ENCODE data around the gene ARPC1B. TPM values are rescaled to one million over a fixed set of nuclear protein-coding genes. Genes with fewer than 3 reads are reported as not detected.
A peak's percentile ranks its signal among the peaks of the same experiment; 100 is the strongest.
"Not testable (repeated sequence)": the region's sequence is repeated elsewhere in the genome, so short reads cannot be mapped to it uniquely, and the experiment has no call there.

The ARPC1B gene
- total RNA-seq = 125 TPM

- DNase-seq (ENCODE audit: low spot score) (peak; percentile 89), ATAC-seq (peak; percentile 66)
- intact Hi-C loops (cut with DNase I) = loop anchor here (5.0 kb wide), 1 partner anchor 1298 kb away; the partner anchor contains the start of gene GNB2
Measured at GRCh38 chr7:99374111-99375064, at the start of gene ARPC1B. TSS of gene ARPC1B (plus strand) at chr7:99374730. CDS start at chr7:99385715, 10,985 bp downstream.

- no peak for DNase-seq (ENCODE audit: low spot score)
- intact Hi-C loops (cut with DNase I) = no loop called here
- ATAC-seq = no peak
Measured at GRCh38 chr7:99325001-99325493, 49.5 kb upstream of the ARPC1B start.

- DNase-seq (ENCODE audit: low spot score) (peak; percentile 94), ATAC-seq (peak; percentile 98)
- intact Hi-C loops (cut with DNase I) = no loop called here
Measured at GRCh38 chr7:99325592-99326407, 48.7 kb upstream of the ARPC1B start, which contains the start of gene ARPC1A. TSS of gene ARPC1A (plus strand) at chr7:99325898. CDS start at chr7:99333354, 7,456 bp downstream.

GRCh38 chr7:99326408-99326782 is 48.1 kb upstream of the ARPC1B start:
- intact Hi-C loops (cut with DNase I) = no loop called here
- ATAC-seq (no peak), DNase-seq (ENCODE audit: low spot score) (no peak)

- DNase-seq (ENCODE audit: low spot score); ATAC-seq; intact Hi-C loops (cut with DNase I): not testable (repeated sequence)
Measured at GRCh38 chr7:99330314-99330961, 44.1 kb upstream of the ARPC1B start.

- no peak for ATAC-seq
- intact Hi-C loops (cut with DNase I) = no loop called here
- no peak for DNase-seq (ENCODE audit: low spot score)
Measured at GRCh38 chr7:99331002-99331401, 43.5 kb upstream of the ARPC1B start.

- no peak for ATAC-seq
- intact Hi-C loops (cut with DNase I) = no loop called here
Measured at GRCh38 chr7:99339595-99339994, 34.9 kb upstream of the ARPC1B start.

GRCh38 chr7:99340659-99341058 is 33.9 kb upstream of the ARPC1B start:
- intact Hi-C loops (cut with DNase I) = no loop called here
- ATAC-seq (no peak), DNase-seq (ENCODE audit: low spot score) (no peak)

More at GRCh38 chr7:99339595-99339994, 34.9 kb upstream of the ARPC1B start:
- DNase-seq (ENCODE audit: low spot score) = no peak

- intact Hi-C loops (cut with DNase I) = no loop called here
Measured at GRCh38 chr7:99344061-99344647, 30.4 kb upstream of the ARPC1B start.

GRCh38 chr7:99350641-99351040 is 23.9 kb upstream of the ARPC1B start:
- DNase-seq (ENCODE audit: low spot score); intact Hi-C loops (cut with DNase I); ATAC-seq: not testable (repeated sequence)

More at GRCh38 chr7:99344061-99344647, 30.4 kb upstream of the ARPC1B start:
- ATAC-seq = no peak
- no peak for DNase-seq (ENCODE audit: low spot score)

- DNase-seq (ENCODE audit: low spot score) (no peak), ATAC-seq (no peak)
- intact Hi-C loops (cut with DNase I) = no loop called here
Measured at GRCh38 chr7:99352247-99352646, 22.3 kb upstream of the ARPC1B start.

GRCh38 chr7:99355098-99355497 is 19.4 kb upstream of the ARPC1B start:
- DNase-seq (ENCODE audit: low spot score) (no peak), ATAC-seq (no peak)
- intact Hi-C loops (cut with DNase I) = no loop called here

- ATAC-seq = peak; percentile 95
- DNase-seq (ENCODE audit: low spot score) = peak; percentile 82
- intact Hi-C loops (cut with DNase I) = no loop called here
Measured at GRCh38 chr7:99357701-99358490, 16.6 kb upstream of the ARPC1B start.

- peak; percentile 60 for DNase-seq (ENCODE audit: low spot score)
- intact Hi-C loops (cut with DNase I); ATAC-seq: not testable (repeated sequence)
Measured at GRCh38 chr7:99358521-99358920, 16.0 kb upstream of the ARPC1B start.

GRCh38 chr7:99359465-99360154 is 14.9 kb upstream of the ARPC1B start:
- intact Hi-C loops (cut with DNase I) = no loop called here
- no peak for ATAC-seq
- peak; percentile 56 for DNase-seq (ENCODE audit: low spot score)

- intact Hi-C loops (cut with DNase I) = no loop called here
- no peak for ATAC-seq
- DNase-seq (ENCODE audit: low spot score) = no peak
Measured at GRCh38 chr7:99362801-99363200, 11.7 kb upstream of the ARPC1B start.

GRCh38 chr7:99363286-99363685 is 11.2 kb upstream of the ARPC1B start:
- ATAC-seq = no peak
- DNase-seq (ENCODE audit: low spot score) = no peak
- intact Hi-C loops (cut with DNase I) = no loop called here
